Stimulated activated CD8-positive, alpha-beta memory T cell treated with anti-CD3 and anti-CD28 coated beads, Interleukin-4, amount 100 ng/mL, for 1 hour (primary cell): Measurements from ENCODE around the gene UNC5CL.

Experiments used
- DNase-seq, 2 donors: peaks; one replicate each; pipeline ENCODE4 v3.0.0-alpha.2; 2020; ENCODE audit warnings: low read depth in 2 of 2, low spot score in 1 of 2

The UNC5CL gene

GRCh38 chr6:40977085-40977484, 61.9 kb downstream of the UNC5CL start:
- DNase-seq = no peak
